Measurements from ENCODE around the gene UPK1A. TPM values are rescaled to one million over a fixed set of nuclear protein-coding genes. Genes with fewer than 3 reads are reported as not detected.

Gene UPK1A
- total and polyA plus RNA-seq, 2 experiments from 2014 or later = 7.8 to 19.6 TPM

- Histone ChIP-seq H2AFZ (no peak overlapping the region), H3K27ac (no peak overlapping the region)
These were observed 47.7 kb downstream of the UPK1A start for GRCh38 chr19:35713904-35714495.

GRCh38 chr19:35714601-35715354, 48.5 kb downstream of the UPK1A start:
- H3K27me3 ChIP-seq = no peaks in the 10 kb centered on the region
- DNase-seq (ENCODE audit: low spot score) = no peak
- H3K79me2 ChIP-seq = peaks cover 24% of the 10 kb centered on the region
- 76% methylated on average over 14 of the region's 14 CpGs for WGBS (ENCODE audit: low lambda C conversion rate, missing lambda C conversion rate)
- no peak overlapping the region for H3K4me2 ChIP-seq
- H3K4me1 ChIP-seq (ENCODE audit: insufficient read depth) = peaks cover 15% of the 10 kb centered on the region
- no peak overlapping the region for H3K27ac ChIP-seq
- TF ChIP-seq EZH2phosphoT487 (IDR thresholded peaks at IDR 0.05; ENCODE audit: low read depth, severe bottlenecking, unreplicated experiment) = no peak
- no peak for TF ChIP-seq EZH2 (IDR thresholded peaks at IDR 0.05; ENCODE audit: borderline replicate concordance)
- TF ChIP-seq CTCF (IDR thresholded peaks at IDR 0.05; ENCODE audit: poor library complexity) = no peak
- H3K9me3 ChIP-seq (ENCODE audit: low read depth) = no peaks in the 10 kb centered on the region
- H3K4me3 ChIP-seq = no peak overlapping the region
- no peaks in the 10 kb centered on the region for H3K9me2 ChIP-seq (replicated peaks; ENCODE audit: insufficient read depth)
- no peaks in the 10 kb centered on the region for H3K36me3 ChIP-seq (replicated peaks; ENCODE audit: insufficient read depth, low read depth)
- H2AFZ ChIP-seq = no peak overlapping the region
- peaks cover 12% of the 10 kb centered on the region for H4K20me1 ChIP-seq (ENCODE audit: insufficient read depth, poor library complexity, severe bottlenecking)

More at GRCh38 chr19:35713904-35714495, 47.7 kb downstream of the UPK1A start:
- H3K9me3 ChIP-seq (ENCODE audit: low read depth) = no peaks in the 10 kb centered on the region
- no peak for DNase-seq (ENCODE audit: low spot score)
- peaks cover 16% of the 10 kb centered on the region for H3K79me2 ChIP-seq
- no peak for TF ChIP-seq EZH2phosphoT487 (IDR thresholded peaks at IDR 0.05; ENCODE audit: low read depth, severe bottlenecking, unreplicated experiment)
- no peak for TF ChIP-seq EZH2 (IDR thresholded peaks at IDR 0.05; ENCODE audit: borderline replicate concordance)
- no peak for TF ChIP-seq CTCF (IDR thresholded peaks at IDR 0.05; ENCODE audit: poor library complexity)
- H4K20me1 ChIP-seq (ENCODE audit: insufficient read depth, poor library complexity, severe bottlenecking) = peaks cover 4% of the 10 kb centered on the region
- peaks cover 10% of the 10 kb centered on the region for H3K4me1 ChIP-seq (ENCODE audit: insufficient read depth)
- no peaks in the 10 kb centered on the region for H3K9me2 ChIP-seq (replicated peaks; ENCODE audit: insufficient read depth)
- 95% methylated on average over 12 of the region's 12 CpGs for WGBS (ENCODE audit: low lambda C conversion rate, missing lambda C conversion rate)
- H3K27me3 ChIP-seq = no peaks in the 10 kb centered on the region
- H3K36me3 ChIP-seq (replicated peaks; ENCODE audit: insufficient read depth, low read depth) = no peaks in the 10 kb centered on the region
- no peak overlapping the region for H3K4me2 ChIP-seq
- H3K4me3 ChIP-seq = no peak overlapping the region

GRCh38 chr19:35715355-35715809, 49.1 kb downstream of the UPK1A start:
- DNase-seq (ENCODE audit: low spot score) = no peak
- Histone ChIP-seq H3K9me2 (replicated peaks; ENCODE audit: insufficient read depth) (no peaks in the 10 kb centered on the region), H3K4me3 (peak overlapping the region; percentile 43), H3K79me2 (peaks cover 30% of the 10 kb centered on the region), H4K20me1 (ENCODE audit: insufficient read depth, poor library complexity, severe bottlenecking) (peaks cover 17% of the 10 kb centered on the region), H3K9me3 (ENCODE audit: low read depth) (no peaks in the 10 kb centered on the region), H3K36me3 (replicated peaks; ENCODE audit: insufficient read depth, low read depth) (no peaks in the 10 kb centered on the region), H3K27me3 (no peaks in the 10 kb centered on the region), H3K4me1 (ENCODE audit: insufficient read depth) (peaks cover 15% of the 10 kb centered on the region), H2AFZ (no peak overlapping the region), H3K4me2 (peak overlapping the region; percentile 89), H3K27ac (no peak overlapping the region)
- WGBS (ENCODE audit: low lambda C conversion rate, missing lambda C conversion rate) = 85% methylated on average over 7 of the region's 7 CpGs
- TF ChIP-seq EZH2 (IDR thresholded peaks at IDR 0.05; ENCODE audit: borderline replicate concordance) = no peak
- no peak for TF ChIP-seq EZH2phosphoT487 (IDR thresholded peaks at IDR 0.05; ENCODE audit: low read depth, severe bottlenecking, unreplicated experiment)
- TF ChIP-seq CTCF (IDR thresholded peaks at IDR 0.05; ENCODE audit: poor library complexity) = no peak

Measured in hepatocyte (in vitro differentiated cells).